Heart left ventricle (tissue), 16 donors: ENCODE results near the gene THBD. TPM values are rescaled to one million over a fixed set of nuclear protein-coding genes. Genes with fewer than 3 reads are reported as not detected.

ENCODE experiments used
- ATAC-seq, 4 donors: fragments of 200-7000 bp; cut with Tn5 transposase; one replicate each; pipeline ENCODE4 v1.9.1; 2020 to 2022; ENCODE audit warnings: moderate library complexity in 4 of 4, mild to moderate bottlenecking in 3 of 4, moderate number of reproducible peaks in 1 of 4
- DNase-seq, 5 donors: peaks; one replicate each; pipeline ENCODE4 v3.0.0-alpha.2; 2020
- H3K27ac ChIP-seq, 12 donors: fragments of 200-600 bp; sonication (generic) in 4 of 12; one replicate each; pipeline versions ENCODE4 v1.5.0 to v1.8.0; 2016 to 2022; ENCODE audit warnings: mild to moderate bottlenecking in 2 of 12
- H3K27me3 ChIP-seq, 9 donors: fragments of 200-600 bp; sonication (generic) in 2 of 9; one replicate each; pipeline versions ENCODE4 v1.5.1 to v1.8.0; 2016 to 2022; ENCODE audit warnings: mild to moderate bottlenecking in 3 of 9
- H3K36me3 ChIP-seq, 9 donors: fragments of 200-600 bp; sonication (generic) in 2 of 9; one replicate each; pipeline versions ENCODE4 v1.5.0 to v1.8.0; 2018 to 2022; ENCODE audit warnings: mild to moderate bottlenecking in 2 of 9
- H3K4me1 ChIP-seq, 12 donors: fragments of 200-600 bp; sonication (generic) in 4 of 12; one replicate each; pipeline versions ENCODE4 v1.5.0 to v1.8.0; 2016 to 2022; ENCODE audit warnings: mild to moderate bottlenecking in 3 of 12
- H3K4me3 ChIP-seq, 12 donors: fragments of 200-600 bp; sonication (generic) in 4 of 12; one replicate each; pipeline versions ENCODE4 v1.5.0 to v1.8.0; 2017 to 2022; ENCODE audit warnings: mild to moderate bottlenecking in 9 of 12, moderate library complexity in 4 of 12
- H3K9me3 ChIP-seq, 12 donors: fragments of 200-600 bp; sonication (generic) in 4 of 12; one replicate each; pipeline versions ENCODE4 v1.5.0 to v1.8.0; 2016 to 2022; ENCODE audit warnings: mild to moderate bottlenecking in 1 of 12
- POLR2A ChIP-seq, 2 donors: fragments of 450-650 bp; IDR thresholded peaks; one replicate each; pipeline ENCODE4 v1.6.1; 2017; ENCODE audit warnings: antibody characterized with exemption in 2 of 2, mild to moderate bottlenecking in 2 of 2, moderate library complexity in 2 of 2
- WGBS, 4 donors: extraction: QIAGEN DNeasy Blood & Tissue Kit in 2 of 4; methylation state at CpG; one replicate each; pipeline versions ENCODE4 v1.1.5 to v1.1.7; 2013 to 2018; 5-methylcytosine and 5-hydroxymethylcytosine counted together
- intact Hi-C, 10 donors: fragments of 100-400 bp; cut with DNase I; formaldehyde crosslinking; loops; one replicate each; pipeline versions ENCODE4 v1.11.1 to v1.14.2; 2022
- polyA plus RNA-seq, 2 donors: library from polyadenylated mRNA; stranded (reverse); fragments of 200-250 nt; gene quantifications; one replicate each; pipeline ENCODE4 v1.2.3, GENCODE V29; 2013
- total RNA-seq, 9 donors: library from RNA; depleted of rRNA in 2 of 9; stranded (reverse); fragments of >200 nt in 2 of 9; fragmentation: NEBNext Ultra II Directional in 3 of 9; extraction: Animal tissue kit (Norgen Biotek cat#: 25700) in 3 of 9; gene quantifications; one replicate each; pipeline versions ENCODE4 v1.1.0 to v1.2.4, GENCODE V29; 2016 to 2023
- TF ChIP-seq, protein P1 (sequence below), 12 donors: fragments of 200-600 bp; sonication (generic) in 4 of 12; IDR thresholded peaks; one replicate each; pipeline versions ENCODE4 v1.5.0 to v1.8.0; 2018 to 2022; ENCODE audit warnings: antibody characterized with exemption in 12 of 12, mild to moderate bottlenecking in 5 of 12
- donor health status: ischemic (EF 13 %, LVEDD 7.1; RV severe dilation, severe dysfunction).
- donor health status: healthy with polysubstance abuse.
- donor health status: DM: no; HTN: yes; CAD: no.
- donor health status: DM: no; HTN: no; CAD: no.
- donor health status: ischemic (EF 25% LVEDD 6.9; RV normal size, moderate dysfunction).
- donor health status: ischemic (EF 25% LVEDD 5.7; RV mildly dilated, moderate dysfunction).
- donor health status: healthy.
- donor health status: DM: yes; HTN: yes; CAD: no.
- donor health status: ischemic (EF 35%, LVEDD 5.7; RV mildly dilated, moderate dysfunction).
- donor health status: nonischemic (EF 11% LVEDD 7.7; RV severe dilation, severe dysfunction).
- donor health status: DM: yes; HTN: yes; CAD: no.
- donor health status: PGD.
- donor health status: ischemic (EF 29% LVEDD 5.4; RV normal size, mild dysfunction).
- donor health status: nonischemic (EF 23%, LVEDD 6.1; RV moderate dilation, normal function).

THBD gene
- total and polyA plus RNA-seq, 11 donors, result 8.2 to 70.9 (median 19.9) TPM

DNA sequence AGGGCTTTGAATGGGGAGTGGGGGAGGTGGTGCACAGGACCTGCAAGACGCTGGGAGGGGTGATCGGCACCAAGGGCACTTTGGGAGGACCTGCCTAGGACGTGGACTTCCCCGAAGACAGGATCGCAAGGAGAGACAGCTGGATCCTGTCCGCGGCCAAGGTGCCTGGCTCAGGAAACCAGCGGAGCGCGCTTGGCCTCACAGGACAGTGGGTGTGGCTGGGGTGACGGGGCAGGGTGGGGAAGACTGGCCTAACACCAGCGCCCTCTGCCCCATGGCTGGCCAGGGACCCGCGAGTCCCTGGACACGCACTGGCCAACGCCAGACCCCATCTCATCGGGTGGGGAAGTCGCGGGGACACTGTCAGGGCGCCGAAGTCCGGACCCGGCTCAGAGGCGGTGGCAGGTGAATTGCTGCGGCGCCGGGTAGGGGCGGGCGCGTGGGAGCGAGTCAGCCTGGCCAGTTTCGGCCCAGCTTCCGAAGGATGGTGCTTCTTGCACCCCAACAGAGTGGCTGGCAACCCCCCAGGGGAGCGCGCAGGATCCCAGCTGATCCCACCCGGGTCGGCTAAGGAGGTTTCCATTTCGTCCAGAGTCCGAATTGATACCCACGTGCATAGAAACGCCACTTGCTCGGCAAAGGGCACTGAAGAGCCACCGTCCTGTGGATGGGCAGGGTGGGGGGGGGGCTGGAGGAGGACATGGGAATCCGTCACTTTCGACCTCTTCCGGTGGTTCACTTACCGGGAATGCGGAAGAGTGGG is 785 bp upstream of the THBD start:
- Histone ChIP-seq H3K4me3 (peak overlapping the region; percentile 50 to 88 (median 69)), H3K4me1 (peaks cover 0 to 62% (median 33%) of the 10 kb centered on the region in 12 donors), H3K9me3 (no peaks in the 10 kb centered on the region), H3K36me3 (peaks cover 0 to 5% (median 0%) of the 10 kb centered on the region in 9 donors), H3K27ac (peak overlapping the region; percentile 74 to 97 (median 90)), H3K27me3 (peaks cover 0 to 48% (median 12%) of the 10 kb centered on the region in 9 donors)
- intact Hi-C loops, result loop anchor here (2.0 to 10.0 kb wide), 13 partner anchors 33 to 358 kb away; no protein-coding TSS in a partner anchor
- DNase-seq (peak; percentile 60 to 84 (median 68)), ATAC-seq (peak; percentile 33 to 59 (median 40))
- 1% methylated on average over 20 to 48 of the region's 48 CpGs for WGBS, 4 donors
- no peak for TF ChIP-seq POLR2A (IDR thresholded peaks at IDR 0.05)
- TF ChIP-seq, protein P1, sequence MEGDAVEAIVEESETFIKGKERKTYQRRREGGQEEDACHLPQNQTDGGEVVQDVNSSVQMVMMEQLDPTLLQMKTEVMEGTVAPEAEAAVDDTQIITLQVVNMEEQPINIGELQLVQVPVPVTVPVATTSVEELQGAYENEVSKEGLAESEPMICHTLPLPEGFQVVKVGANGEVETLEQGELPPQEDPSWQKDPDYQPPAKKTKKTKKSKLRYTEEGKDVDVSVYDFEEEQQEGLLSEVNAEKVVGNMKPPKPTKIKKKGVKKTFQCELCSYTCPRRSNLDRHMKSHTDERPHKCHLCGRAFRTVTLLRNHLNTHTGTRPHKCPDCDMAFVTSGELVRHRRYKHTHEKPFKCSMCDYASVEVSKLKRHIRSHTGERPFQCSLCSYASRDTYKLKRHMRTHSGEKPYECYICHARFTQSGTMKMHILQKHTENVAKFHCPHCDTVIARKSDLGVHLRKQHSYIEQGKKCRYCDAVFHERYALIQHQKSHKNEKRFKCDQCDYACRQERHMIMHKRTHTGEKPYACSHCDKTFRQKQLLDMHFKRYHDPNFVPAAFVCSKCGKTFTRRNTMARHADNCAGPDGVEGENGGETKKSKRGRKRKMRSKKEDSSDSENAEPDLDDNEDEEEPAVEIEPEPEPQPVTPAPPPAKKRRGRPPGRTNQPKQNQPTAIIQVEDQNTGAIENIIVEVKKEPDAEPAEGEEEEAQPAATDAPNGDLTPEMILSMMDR (IDR thresholded peaks at IDR 0.05), result no peak

- peaks cover 0 to 48% (median 12%) of the 10 kb centered on the region in 9 donors for H3K27me3 ChIP-seq
- ATAC-seq (peak; percentile 14 to 55 (median 32)), DNase-seq (peak; percentile 67 to 89 (median 71))
- H3K4me3 ChIP-seq, result peak overlapping the region; percentile 50 to 88 (median 69)
- intact Hi-C loops, result loop anchor here (1.0 to 10.0 kb wide), 16 partner anchors 64 to 361 kb away; no protein-coding TSS in a partner anchor
- WGBS, 4 donors, result 2 to 5% (median 4%) methylated on average over 31 to 92 of the region's 92 CpGs
- no peaks in the 10 kb centered on the region for H3K9me3 ChIP-seq
- peaks cover 0 to 63% (median 34%) of the 10 kb centered on the region in 12 donors for H3K4me1 ChIP-seq
- peak overlapping the region; percentile 74 to 97 (median 90) for H3K27ac ChIP-seq
- TF ChIP-seq, protein P1 (IDR thresholded peaks at IDR 0.05), result peak; percentile 31 to 59 (median 51)
- no peak for TF ChIP-seq POLR2A (IDR thresholded peaks at IDR 0.05)
- peaks cover 0 to 5% (median 0%) of the 10 kb centered on the region in 9 donors for H3K36me3 ChIP-seq
Measured at GRCh38 chr20:23048283-23049200, 930 bp downstream of the THBD start.

DNA sequence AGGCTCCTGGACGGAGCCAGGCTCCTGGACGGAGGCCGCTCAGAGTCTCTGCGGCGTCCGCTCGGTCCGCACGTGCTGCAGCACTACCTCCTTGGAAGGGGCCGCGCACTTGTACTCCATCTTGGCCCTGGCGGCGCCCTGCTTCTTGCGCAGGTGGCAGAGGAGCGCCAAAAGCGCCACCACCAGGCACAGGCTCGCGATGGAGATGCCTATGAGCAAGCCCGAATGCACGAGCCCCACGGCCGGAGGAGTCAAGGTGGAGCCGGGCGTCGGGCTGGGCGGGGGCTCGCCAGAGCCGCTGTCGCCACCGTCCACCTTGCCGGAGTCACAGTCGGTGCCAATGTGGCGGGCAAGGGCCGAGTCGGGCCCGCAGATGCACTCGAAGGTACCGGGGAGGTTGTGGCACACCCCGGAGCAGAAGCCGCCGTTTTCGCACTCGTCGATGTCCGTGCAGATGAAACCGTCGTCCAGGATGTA is 1.7 kb downstream of the THBD start:
- ATAC-seq (no peak), DNase-seq (peak; percentile 34 to 79 (median 42))
- H3K4me1 ChIP-seq, result peaks cover 0 to 63% (median 34%) of the 10 kb centered on the region in 12 donors
- H3K4me3 ChIP-seq, result peak overlapping the region; percentile 50 to 88 (median 69)
- TF ChIP-seq, protein P1 (IDR thresholded peaks at IDR 0.05), result peak in 2 of 12 donors; percentile 16 to 26
- no peak for TF ChIP-seq POLR2A (IDR thresholded peaks at IDR 0.05)
- H3K9me3 ChIP-seq, result no peaks in the 10 kb centered on the region
- H3K27me3 ChIP-seq, result peaks cover 0 to 48% (median 12%) of the 10 kb centered on the region in 9 donors
- peak overlapping the region; percentile 74 to 97 (median 90) for H3K27ac ChIP-seq
- H3K36me3 ChIP-seq, result peaks cover 0 to 5% (median 0%) of the 10 kb centered on the region in 9 donors
- 16 to 33% (median 19%) methylated on average over 8 to 47 of the region's 47 CpGs for WGBS, 4 donors
- intact Hi-C loops, result loop anchor here (2.0 to 10.0 kb wide), 17 partner anchors 63 to 360 kb away; no protein-coding TSS in a partner anchor
